ENCODE measurements around the gene TBC1D16. TPM values are rescaled to one million over a fixed set of nuclear protein-coding genes. Genes with fewer than 3 reads are reported as not detected.

Gene TBC1D16
- total RNA-seq, 3 donors from 2014 or later (not counting 1 experiment from before 2014, with no cell fraction given), result 0.49 to 1.00 (median 0.65) TPM

DNA sequence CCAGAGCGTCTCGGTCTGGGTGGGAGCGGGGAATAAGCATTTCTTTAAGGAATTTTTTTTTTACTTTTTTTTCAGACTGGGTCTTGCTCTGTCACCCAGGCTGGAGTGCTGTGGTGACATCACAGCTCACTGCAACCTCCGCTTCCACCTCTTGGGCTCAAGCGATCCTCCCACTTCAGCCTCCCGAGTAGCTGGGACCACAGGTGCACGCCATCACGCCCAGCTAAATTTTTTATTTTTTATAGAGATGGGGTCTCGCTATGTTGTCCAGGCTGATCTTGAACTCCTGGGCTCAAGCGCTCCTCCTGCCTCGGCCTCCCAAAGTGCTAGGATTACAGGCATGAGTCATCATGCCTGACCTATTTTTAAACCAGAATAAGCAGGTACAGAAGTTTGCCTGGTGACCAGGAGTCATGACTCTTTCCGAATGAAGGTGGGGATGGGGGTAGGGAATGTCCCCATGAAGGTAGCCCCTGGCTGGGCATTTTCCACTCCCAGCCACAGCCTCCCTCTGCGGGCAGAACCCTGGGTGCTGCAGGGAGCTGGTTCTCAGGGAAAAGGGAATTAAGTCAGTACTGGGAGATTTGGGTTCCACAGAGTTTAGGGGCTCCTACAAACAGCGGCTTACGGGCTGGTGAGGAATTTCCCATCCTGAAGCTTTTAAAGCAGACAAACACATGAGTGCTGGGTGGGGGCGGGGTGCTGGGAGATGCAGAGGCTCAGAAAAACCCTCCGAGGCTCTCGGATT lies 48.3 kb downstream of the TBC1D16 start:
- Histone ChIP-seq H3K36me3 (ENCODE audit: control insufficient read depth, insufficient read depth, low read length) (no peaks in the 10 kb centered on the region), H3K4me1 (ENCODE audit: control insufficient read depth, insufficient read depth, low read length) (peaks cover 13% of the 10 kb centered on the region), H3K27ac (ENCODE audit: low read length) (no peak overlapping the region), H3K4me3 (ENCODE audit: low read length) (no peak overlapping the region), H3K9me3 (ENCODE audit: control insufficient read depth, insufficient read depth, low read length) (no peaks in the 10 kb centered on the region), H3K27me3 (ENCODE audit: control insufficient read depth, insufficient read depth, low read length) (no peaks in the 10 kb centered on the region)
- H3K9me3 Mint-ChIP-seq, result no peaks in the 10 kb centered on the region
- no peaks in the 10 kb centered on the region for H3K36me3 Mint-ChIP-seq
- WGBS (ENCODE audit: insufficient coverage), result 97% methylated on average over 17 of the region's 18 CpGs
- intact Hi-C loops (cut with micrococcal nuclease), result no loop called here
- H3K27ac Mint-ChIP-seq, result no peak overlapping the region
- H3K27me3 Mint-ChIP-seq (ENCODE audit: low read depth in 2 of 2), result peaks cover 4 to 9% of the 10 kb centered on the region in 2 donors
- TF ChIP-seq, protein P1, sequence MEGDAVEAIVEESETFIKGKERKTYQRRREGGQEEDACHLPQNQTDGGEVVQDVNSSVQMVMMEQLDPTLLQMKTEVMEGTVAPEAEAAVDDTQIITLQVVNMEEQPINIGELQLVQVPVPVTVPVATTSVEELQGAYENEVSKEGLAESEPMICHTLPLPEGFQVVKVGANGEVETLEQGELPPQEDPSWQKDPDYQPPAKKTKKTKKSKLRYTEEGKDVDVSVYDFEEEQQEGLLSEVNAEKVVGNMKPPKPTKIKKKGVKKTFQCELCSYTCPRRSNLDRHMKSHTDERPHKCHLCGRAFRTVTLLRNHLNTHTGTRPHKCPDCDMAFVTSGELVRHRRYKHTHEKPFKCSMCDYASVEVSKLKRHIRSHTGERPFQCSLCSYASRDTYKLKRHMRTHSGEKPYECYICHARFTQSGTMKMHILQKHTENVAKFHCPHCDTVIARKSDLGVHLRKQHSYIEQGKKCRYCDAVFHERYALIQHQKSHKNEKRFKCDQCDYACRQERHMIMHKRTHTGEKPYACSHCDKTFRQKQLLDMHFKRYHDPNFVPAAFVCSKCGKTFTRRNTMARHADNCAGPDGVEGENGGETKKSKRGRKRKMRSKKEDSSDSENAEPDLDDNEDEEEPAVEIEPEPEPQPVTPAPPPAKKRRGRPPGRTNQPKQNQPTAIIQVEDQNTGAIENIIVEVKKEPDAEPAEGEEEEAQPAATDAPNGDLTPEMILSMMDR (IDR thresholded peaks at IDR 0.05), result no peak
- no peak overlapping the region for H3K4me3 Mint-ChIP-seq
- DNase-seq (no peak), ATAC-seq (no peak)
- peaks cover 3 to 7% of the 10 kb centered on the region in 2 donors for H3K4me1 Mint-ChIP-seq

DNA sequence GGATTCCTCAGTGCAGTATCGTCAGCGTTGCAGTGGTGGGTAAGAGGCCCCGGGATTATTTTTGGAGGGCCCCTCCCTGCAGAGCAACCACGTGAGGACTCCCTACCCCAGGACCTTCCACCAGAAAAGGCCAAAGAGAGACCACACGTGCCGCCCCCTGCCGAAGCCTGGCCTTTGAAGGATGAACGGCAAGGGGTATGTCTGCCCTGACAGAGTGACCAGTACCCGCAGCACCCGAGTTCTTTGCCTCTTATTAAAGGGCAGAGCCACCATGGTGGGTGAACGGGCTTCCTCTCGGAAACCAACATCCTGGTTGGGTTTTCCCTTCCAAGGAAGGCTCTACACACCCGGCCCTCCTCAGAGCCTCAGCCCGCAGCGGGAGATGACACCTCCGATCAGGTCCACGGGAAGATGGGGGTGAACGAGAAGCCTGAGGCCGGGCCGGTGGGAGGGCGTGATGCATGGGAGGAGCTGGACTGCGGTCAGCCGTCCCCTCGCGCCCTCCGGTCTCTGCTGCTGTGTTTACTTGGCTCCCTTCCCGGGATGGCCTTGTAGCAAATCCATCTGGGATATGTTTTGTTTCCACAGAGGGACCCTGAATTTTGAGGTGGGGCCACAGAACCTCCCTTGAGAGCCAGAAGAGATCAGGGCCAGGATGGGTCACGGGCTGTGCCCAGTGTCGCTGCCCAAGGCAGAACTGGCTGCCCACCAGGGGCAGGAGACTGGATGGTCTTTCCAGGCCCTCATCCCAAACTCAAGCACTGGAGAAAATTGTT lies 49.1 kb downstream of the TBC1D16 start:
- no peaks in the 10 kb centered on the region for H3K9me3 Mint-ChIP-seq
- ATAC-seq, result no peak
- 90% methylated on average over 29 of the region's 29 CpGs for WGBS (ENCODE audit: insufficient coverage)
- no peak overlapping the region for H3K27ac Mint-ChIP-seq
- Histone ChIP-seq H3K36me3 (ENCODE audit: control insufficient read depth, insufficient read depth, low read length) (no peaks in the 10 kb centered on the region), H3K9me3 (ENCODE audit: control insufficient read depth, insufficient read depth, low read length) (no peaks in the 10 kb centered on the region), H3K4me1 (ENCODE audit: control insufficient read depth, insufficient read depth, low read length) (peaks cover 5% of the 10 kb centered on the region), H3K27ac (ENCODE audit: low read length) (no peak overlapping the region), H3K4me3 (ENCODE audit: low read length) (no peak overlapping the region), H3K27me3 (ENCODE audit: control insufficient read depth, insufficient read depth, low read length) (no peaks in the 10 kb centered on the region)
- peaks cover 0 to 4% of the 10 kb centered on the region in 2 donors for H3K4me1 Mint-ChIP-seq
- TF ChIP-seq, protein P1 (IDR thresholded peaks at IDR 0.05), result no peak
- no peaks in the 10 kb centered on the region for H3K36me3 Mint-ChIP-seq
- H3K27me3 Mint-ChIP-seq (ENCODE audit: low read depth in 2 of 2), result peaks cover 3 to 7% of the 10 kb centered on the region in 2 donors
- intact Hi-C loops (cut with micrococcal nuclease), result no loop called here
- H3K4me3 Mint-ChIP-seq, result no peak overlapping the region
- no peak for DNase-seq

DNA sequence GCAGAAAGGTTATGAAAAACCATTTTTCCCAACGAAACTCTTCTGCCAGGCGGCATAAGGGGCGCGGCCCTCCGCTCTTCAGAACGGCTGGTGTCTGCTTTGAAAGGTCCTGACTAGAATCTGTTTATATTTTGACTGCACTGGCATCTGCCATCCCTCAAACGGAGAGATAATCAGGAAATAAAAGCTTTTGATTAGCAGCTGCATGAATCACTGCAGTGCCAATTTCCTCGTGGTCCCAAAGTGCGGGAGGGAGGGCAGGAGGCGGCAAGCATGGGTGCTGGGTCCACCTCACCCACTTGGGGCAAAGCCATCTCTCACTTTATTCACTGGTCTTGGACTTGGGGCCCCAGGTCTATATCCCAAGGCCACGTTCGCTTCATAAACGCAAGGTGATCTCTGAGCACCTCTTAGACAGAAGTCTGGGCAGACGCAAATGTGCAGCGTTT lies 49.7 kb downstream of the TBC1D16 start:
- TF ChIP-seq, protein P1 (IDR thresholded peaks at IDR 0.05), result no peak
- no peaks in the 10 kb centered on the region for H3K9me3 ChIP-seq (ENCODE audit: control insufficient read depth, insufficient read depth, low read length)
- Mint-ChIP-seq H3K36me3 (no peaks in the 10 kb centered on the region), H3K27me3 (ENCODE audit: low read depth in 2 of 2) (peaks cover 3 to 7% of the 10 kb centered on the region in 2 donors), H3K4me3 (no peak overlapping the region), H3K4me1 (peaks cover 0 to under 1% of the 10 kb centered on the region in 2 donors), H3K27ac (no peak overlapping the region), H3K9me3 (no peaks in the 10 kb centered on the region)
- H3K4me1 ChIP-seq (ENCODE audit: control insufficient read depth, insufficient read depth, low read length), result peaks cover under 1% of the 10 kb centered on the region
- no peak overlapping the region for H3K4me3 ChIP-seq (ENCODE audit: low read length)
- ATAC-seq (no peak), DNase-seq (no peak)
- intact Hi-C loops (cut with micrococcal nuclease), result no loop called here
- H3K27ac ChIP-seq (ENCODE audit: low read length), result no peak overlapping the region
- 86% methylated on average over 15 of the region's 15 CpGs for WGBS (ENCODE audit: insufficient coverage)
- H3K27me3 ChIP-seq (ENCODE audit: control insufficient read depth, insufficient read depth, low read length), result no peaks in the 10 kb centered on the region
- H3K36me3 ChIP-seq (ENCODE audit: control insufficient read depth, insufficient read depth, low read length), result no peaks in the 10 kb centered on the region
